Measurements from ENCODE around the gene DDX42.
A peak's percentile ranks its signal among the peaks of the same experiment; 100 is the strongest.

DDX42 gene

GRCh38 chr17:63774141-63774968 is at the start of gene DDX42:
DDX42 (plus strand) TSS chr17:63774170; CDS start chr17:63787050, 12,880 bp downstream.
- peak; percentile 15 to 89 (median 82) for DNase-seq (ENCODE audit: low read depth in 3 of 3)

- DNase-seq (ENCODE audit: low read depth in 3 of 3) = no peak
These were observed 38.3 kb upstream of the DDX42 start for GRCh38 chr17:63735691-63736090.

- DNase-seq (ENCODE audit: low read depth in 3 of 3) = no peak
These were observed 33.4 kb upstream of the DDX42 start for GRCh38 chr17:63740464-63741142.

- DNase-seq (ENCODE audit: low read depth in 3 of 3) = no peak
These were observed 32.9 kb upstream of the DDX42 start for GRCh38 chr17:63741143-63741407.

GRCh38 chr17:63741408-63742173 is 32.4 kb upstream of the DDX42 start, which contains the start of gene STRADA:
STRADA (minus strand) TSS chr17:63741799; CDS start chr17:63728369, 13,430 bp downstream.
- DNase-seq (ENCODE audit: low read depth in 3 of 3) = peak; percentile 97 to 99 (median 98)

- no peak for DNase-seq (ENCODE audit: low read depth in 3 of 3)
These were observed 22.2 kb upstream of the DDX42 start for GRCh38 chr17:63751806-63752205.

GRCh38 chr17:63752707-63753106 is 21.3 kb upstream of the DDX42 start:
- no peak for DNase-seq (ENCODE audit: low read depth in 3 of 3)

- DNase-seq (ENCODE audit: low read depth in 3 of 3) = no peak
These were observed 20.8 kb upstream of the DDX42 start for GRCh38 chr17:63753215-63753614.

- DNase-seq (ENCODE audit: low read depth in 3 of 3) = no peak
These were observed 19.9 kb upstream of the DDX42 start for GRCh38 chr17:63754046-63754445.

GRCh38 chr17:63758428-63758827 is 15.5 kb upstream of the DDX42 start:
- DNase-seq (ENCODE audit: low read depth in 3 of 3) = no peak

GRCh38 chr17:63760771-63761539 is 13.0 kb upstream of the DDX42 start:
- DNase-seq (ENCODE audit: low read depth in 3 of 3) = no peak

GRCh38 chr17:63762161-63763078 is 11.6 kb upstream of the DDX42 start:
- DNase-seq (ENCODE audit: low read depth in 3 of 3) = no peak

- DNase-seq (ENCODE audit: low read depth in 3 of 3) = no peak
These were observed 9.3 kb upstream of the DDX42 start for GRCh38 chr17:63764716-63765115.

- no peak for DNase-seq (ENCODE audit: low read depth in 3 of 3)
These were observed 7.2 kb upstream of the DDX42 start for GRCh38 chr17:63766754-63767153.

- DNase-seq (ENCODE audit: low read depth in 3 of 3) = no peak
These were observed 5.5 kb upstream of the DDX42 start for GRCh38 chr17:63768433-63768832.

GRCh38 chr17:63772801-63773271 is 1.1 kb upstream of the DDX42 start:
- DNase-seq (ENCODE audit: low read depth in 3 of 3) = no peak

GRCh38 chr17:63773272-63774140 is 464 bp upstream of the DDX42 start, which contains the start of gene CCDC47:
CCDC47 (minus strand) TSS chr17:63773597; CDS start chr17:63766175, 7,422 bp downstream.
- peak; percentile 95 to 97 (median 97) for DNase-seq (ENCODE audit: low read depth in 3 of 3)

GRCh38 chr17:63774969-63775265 is 947 bp downstream of the DDX42 start:
- no peak for DNase-seq (ENCODE audit: low read depth in 3 of 3)

GRCh38 chr17:63775420-63775819 is 1.4 kb downstream of the DDX42 start:
- no peak for DNase-seq (ENCODE audit: low read depth in 3 of 3)

GRCh38 chr17:63780507-63780906 is 6.5 kb downstream of the DDX42 start:
- no peak for DNase-seq (ENCODE audit: low read depth in 3 of 3)
